Uterus (tissue), 2 donors: ENCODE results near the gene WRAP73.

ENCODE experiments used
- POLR2A ChIP-seq, 2 donors: fragments of 450-650 bp; IDR thresholded peaks; one replicate each; pipeline ENCODE4 v1.6.1; 2016; ENCODE audit warnings: antibody characterized with exemption in 2 of 2, mild to moderate bottlenecking in 1 of 2, moderate library complexity in 1 of 2
- TF ChIP-seq, protein P1 (sequence below), 4 experiments: fragments of 200-600 bp in 2 of 4; fragments of 450-650 bp in 2 of 4; sonication (generic) in 2 of 4; IDR thresholded peaks; one replicate each; pipeline ENCODE4 v1.5.1; 2016 to 2019; ENCODE audit warnings: antibody characterized with exemption in 4 of 4, mild to moderate bottlenecking in 2 of 4, moderate library complexity in 1 of 4

DNA sequence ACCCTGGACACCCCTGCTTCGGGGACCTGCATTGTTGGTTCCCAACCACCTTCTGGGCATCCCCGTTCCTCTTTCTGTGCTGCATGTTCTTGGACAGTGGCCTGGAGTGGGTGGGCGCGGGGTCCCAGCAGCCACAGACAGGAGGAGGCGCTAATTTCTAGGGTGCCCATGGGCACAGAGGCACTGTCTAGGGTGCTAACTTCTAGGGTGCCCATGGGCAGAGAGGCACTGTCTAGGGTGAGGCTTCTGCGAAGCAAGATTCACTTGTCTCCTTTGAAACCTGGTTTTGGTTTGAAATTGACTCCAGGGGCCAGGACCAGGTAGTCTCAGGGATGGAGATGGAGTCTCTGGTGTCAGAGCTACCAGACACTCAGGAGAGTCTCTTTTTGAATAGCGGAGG is 37.8 kb downstream of the WRAP73 start:
- TF ChIP-seq, protein P1, sequence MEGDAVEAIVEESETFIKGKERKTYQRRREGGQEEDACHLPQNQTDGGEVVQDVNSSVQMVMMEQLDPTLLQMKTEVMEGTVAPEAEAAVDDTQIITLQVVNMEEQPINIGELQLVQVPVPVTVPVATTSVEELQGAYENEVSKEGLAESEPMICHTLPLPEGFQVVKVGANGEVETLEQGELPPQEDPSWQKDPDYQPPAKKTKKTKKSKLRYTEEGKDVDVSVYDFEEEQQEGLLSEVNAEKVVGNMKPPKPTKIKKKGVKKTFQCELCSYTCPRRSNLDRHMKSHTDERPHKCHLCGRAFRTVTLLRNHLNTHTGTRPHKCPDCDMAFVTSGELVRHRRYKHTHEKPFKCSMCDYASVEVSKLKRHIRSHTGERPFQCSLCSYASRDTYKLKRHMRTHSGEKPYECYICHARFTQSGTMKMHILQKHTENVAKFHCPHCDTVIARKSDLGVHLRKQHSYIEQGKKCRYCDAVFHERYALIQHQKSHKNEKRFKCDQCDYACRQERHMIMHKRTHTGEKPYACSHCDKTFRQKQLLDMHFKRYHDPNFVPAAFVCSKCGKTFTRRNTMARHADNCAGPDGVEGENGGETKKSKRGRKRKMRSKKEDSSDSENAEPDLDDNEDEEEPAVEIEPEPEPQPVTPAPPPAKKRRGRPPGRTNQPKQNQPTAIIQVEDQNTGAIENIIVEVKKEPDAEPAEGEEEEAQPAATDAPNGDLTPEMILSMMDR (IDR thresholded peaks at IDR 0.05): no peak
- no peak for TF ChIP-seq POLR2A (IDR thresholded peaks at IDR 0.05)
